22Rv1 (cell line): ENCODE data around the gene SLC6A19.
"Not testable (repeated sequence)": the region's sequence is repeated elsewhere in the genome, so short reads cannot be mapped to it uniquely, and the experiment has no call there.

Experiments
- H3K27ac ChIP-seq: fragments of 450-650 bp; 2 replicates; pipeline ENCODE4 v1.5.1; 2017
- ZFX ChIP-seq: fragments of 450-650 bp; IDR thresholded peaks from 2 replicates; pipeline ENCODE4 v1.6.1; 2017; ENCODE audit warnings: antibody characterized with exemption, borderline replicate concordance
- TF ChIP-seq, protein P1 (sequence below): fragments of 450-650 bp; IDR thresholded peaks from 2 replicates; pipeline ENCODE4 v1.5.1; 2017; ENCODE audit warnings: mild to moderate bottlenecking

The SLC6A19 gene

DNA sequence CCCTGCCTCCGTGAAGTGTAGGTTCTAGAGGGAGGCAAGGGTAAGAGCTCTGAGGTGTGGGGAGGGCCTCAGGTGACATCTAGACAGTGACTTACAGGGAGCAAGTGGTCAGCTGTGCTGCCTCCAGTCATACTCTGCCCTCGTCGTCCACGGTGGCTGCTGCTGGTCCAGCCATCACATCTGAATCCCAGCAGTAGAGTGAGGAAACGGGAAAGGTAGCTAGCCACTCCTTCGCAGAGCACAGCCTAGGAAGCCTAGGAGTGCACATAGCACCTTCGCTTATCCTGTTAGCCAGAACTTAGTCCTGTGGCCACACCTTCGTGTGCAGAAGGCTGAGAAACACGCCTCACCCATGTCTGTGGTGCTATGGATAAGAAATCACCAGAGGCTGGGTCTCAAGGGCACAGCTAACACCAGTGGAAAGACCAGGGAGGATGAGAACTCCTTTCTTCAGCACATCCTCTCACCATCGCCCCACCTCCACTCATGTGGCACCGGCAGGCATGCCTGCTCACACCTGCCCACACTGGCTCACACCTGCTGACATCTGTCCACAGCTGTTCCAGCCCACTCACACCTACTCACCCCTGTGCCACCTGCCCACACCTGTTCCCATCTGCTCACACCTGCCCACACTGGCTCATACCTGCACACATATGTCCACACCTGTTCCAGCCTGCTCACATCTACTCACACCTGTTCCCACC is 44.5 kb upstream of the SLC6A19 start:
- TF ChIP-seq, protein P1, sequence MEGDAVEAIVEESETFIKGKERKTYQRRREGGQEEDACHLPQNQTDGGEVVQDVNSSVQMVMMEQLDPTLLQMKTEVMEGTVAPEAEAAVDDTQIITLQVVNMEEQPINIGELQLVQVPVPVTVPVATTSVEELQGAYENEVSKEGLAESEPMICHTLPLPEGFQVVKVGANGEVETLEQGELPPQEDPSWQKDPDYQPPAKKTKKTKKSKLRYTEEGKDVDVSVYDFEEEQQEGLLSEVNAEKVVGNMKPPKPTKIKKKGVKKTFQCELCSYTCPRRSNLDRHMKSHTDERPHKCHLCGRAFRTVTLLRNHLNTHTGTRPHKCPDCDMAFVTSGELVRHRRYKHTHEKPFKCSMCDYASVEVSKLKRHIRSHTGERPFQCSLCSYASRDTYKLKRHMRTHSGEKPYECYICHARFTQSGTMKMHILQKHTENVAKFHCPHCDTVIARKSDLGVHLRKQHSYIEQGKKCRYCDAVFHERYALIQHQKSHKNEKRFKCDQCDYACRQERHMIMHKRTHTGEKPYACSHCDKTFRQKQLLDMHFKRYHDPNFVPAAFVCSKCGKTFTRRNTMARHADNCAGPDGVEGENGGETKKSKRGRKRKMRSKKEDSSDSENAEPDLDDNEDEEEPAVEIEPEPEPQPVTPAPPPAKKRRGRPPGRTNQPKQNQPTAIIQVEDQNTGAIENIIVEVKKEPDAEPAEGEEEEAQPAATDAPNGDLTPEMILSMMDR, result no peak
- TF ChIP-seq ZFX, result no peak

DNA sequence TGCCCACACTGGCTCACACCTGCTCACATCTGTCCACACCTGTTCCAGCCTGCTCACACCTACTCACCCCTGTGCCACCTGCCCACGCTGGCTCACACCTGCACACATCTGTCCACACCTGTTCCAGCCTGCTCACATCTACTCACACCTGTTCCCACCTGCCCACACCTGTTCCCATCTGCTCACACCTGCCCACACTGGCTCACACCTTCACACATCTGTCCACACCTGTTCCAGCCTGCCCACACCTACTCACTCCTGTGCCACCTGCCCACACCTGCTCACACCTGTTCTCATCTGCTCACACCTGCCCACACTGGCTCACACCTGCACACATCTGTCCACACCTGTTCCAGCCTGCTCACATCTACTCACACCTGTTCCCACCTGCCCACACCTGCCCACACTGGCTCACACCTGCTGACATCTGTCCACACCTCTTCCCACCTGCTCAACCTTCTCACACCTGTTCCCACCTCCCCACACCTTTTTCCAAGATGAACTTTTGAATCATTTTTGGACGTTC is 43.9 kb upstream of the SLC6A19 start:
- H3K27ac ChIP-seq, result not testable (repeated sequence)

More for the DNA sequence above, 44.5 kb upstream of the SLC6A19 start:
- no peak overlapping the region for H3K27ac ChIP-seq

DNA sequence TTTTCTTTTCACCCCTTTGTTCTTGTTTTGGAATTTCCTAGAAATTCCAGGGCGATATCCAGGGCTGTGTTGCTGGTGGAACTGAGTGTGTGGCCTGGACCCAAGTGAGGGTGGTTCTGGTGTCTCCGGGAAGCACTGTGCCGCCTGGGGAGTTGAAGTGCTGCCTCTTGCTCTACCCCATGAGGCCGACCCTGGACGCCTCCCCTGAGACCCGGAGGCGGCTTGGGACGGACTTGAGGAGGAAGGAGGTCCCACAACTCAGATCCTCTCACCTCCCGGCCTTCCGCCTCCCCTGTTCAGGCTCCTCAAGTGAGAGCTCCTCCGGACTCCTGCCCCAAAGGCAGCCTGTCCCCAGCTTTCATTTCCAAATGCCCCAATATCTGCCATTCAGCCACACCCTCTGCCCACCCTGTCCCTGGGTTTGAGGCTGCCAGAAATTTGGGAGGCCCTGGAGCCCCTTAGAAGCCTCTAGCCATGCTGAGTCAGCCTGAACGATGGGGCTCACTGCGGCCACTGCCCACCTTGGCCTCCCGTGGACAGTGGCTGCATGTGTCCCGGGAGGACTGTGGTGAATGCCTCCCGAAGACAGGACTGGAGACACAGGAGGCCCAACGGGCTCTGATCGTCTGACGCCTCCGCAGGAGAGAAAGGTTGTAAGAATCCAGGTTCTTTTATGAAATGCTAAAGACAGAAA is 42.6 kb upstream of the SLC6A19 start:
- TF ChIP-seq, protein P1, result no peak
- TF ChIP-seq ZFX, result no peak
- no peak overlapping the region for H3K27ac ChIP-seq

DNA sequence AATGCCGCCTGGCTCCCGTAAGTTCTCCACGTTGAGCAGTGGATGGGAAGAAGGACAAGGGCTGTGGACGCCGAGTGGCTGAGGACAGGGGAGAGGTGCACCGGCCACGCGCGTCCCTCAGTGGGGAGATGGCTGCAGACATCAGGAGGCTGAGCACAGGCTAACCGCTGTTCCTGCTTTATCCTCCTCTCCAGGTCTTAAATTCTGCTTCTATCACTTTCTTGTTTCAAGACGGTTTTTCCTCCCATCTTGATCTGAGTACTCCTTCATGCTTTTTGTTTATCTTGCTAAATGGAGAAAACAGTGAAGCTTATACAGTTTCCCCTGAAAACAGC is 42.1 kb upstream of the SLC6A19 start:
- TF ChIP-seq, protein P1, result no peak
- no peak for TF ChIP-seq ZFX
- H3K27ac ChIP-seq, result no peak overlapping the region

DNA sequence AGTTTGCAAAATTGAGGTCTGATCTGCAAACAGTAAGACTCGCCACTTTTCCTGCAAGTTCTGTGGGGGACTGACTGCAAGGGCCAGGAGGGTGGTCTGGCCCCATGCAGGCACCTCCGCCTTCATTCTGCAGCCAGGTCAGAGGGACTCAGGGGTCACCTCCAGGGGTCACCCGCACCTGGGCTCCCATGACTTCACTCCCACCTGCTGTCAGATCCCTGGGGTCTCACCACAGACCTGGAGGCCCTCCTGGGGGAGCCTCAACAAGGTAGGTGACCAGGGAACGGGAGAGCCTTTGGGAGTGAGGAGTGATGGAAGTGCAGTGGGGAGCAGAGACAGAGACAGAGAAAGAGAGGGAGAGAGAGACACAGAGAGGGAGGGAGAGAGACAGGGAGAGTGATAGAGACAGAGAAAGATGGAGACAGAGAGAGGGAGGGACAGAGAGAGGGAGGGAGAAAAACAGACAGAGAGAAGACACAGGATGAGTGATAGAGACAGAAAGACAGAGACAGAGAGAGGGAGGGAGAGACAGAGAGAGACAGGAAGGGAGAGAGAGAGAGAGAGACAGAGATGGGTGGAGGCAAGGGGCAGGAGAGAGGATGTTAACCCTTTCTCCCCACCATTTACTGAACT is 41.5 kb upstream of the SLC6A19 start:
- H3K27ac ChIP-seq, result no peak overlapping the region
- TF ChIP-seq, protein P1, result no peak
- no peak for TF ChIP-seq ZFX

DNA sequence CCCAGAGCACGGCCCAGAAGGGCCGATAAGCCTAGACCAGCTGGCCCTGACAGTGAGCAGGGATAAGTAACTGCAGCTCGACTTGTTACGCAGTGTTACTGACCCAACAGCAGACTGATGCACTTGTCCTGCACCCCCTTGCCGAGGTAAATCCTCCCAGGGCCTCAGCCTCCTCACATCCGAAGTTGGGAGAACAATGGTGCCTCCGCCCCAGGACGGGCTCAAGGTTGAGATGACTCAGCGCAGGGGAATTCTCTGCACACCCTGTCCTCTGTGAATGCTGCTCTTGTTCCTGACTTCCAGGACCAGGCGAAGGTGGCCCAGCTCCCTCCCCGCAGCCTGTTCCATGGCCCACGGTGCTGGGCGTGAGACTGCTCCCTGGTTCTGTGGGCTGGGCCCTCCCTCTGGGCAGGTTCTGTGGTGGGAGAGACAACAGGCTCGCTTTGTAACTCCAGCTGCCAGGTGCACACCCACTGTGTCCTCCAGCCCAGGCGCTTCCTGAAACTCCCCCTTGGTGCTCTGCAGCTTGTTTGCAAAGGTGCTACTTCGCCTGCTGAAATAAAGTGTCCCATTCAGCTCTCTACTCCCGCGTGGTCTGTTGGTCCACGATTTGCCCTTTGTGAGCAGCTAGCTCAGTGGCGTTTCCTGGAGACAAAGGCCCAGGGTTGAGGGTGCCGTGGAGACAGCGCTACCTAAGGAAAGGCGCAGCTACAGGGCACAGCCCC is 40.1 kb upstream of the SLC6A19 start:
- H3K27ac ChIP-seq, result no peak overlapping the region
- no peak for TF ChIP-seq ZFX
- TF ChIP-seq, protein P1, result no peak

DNA sequence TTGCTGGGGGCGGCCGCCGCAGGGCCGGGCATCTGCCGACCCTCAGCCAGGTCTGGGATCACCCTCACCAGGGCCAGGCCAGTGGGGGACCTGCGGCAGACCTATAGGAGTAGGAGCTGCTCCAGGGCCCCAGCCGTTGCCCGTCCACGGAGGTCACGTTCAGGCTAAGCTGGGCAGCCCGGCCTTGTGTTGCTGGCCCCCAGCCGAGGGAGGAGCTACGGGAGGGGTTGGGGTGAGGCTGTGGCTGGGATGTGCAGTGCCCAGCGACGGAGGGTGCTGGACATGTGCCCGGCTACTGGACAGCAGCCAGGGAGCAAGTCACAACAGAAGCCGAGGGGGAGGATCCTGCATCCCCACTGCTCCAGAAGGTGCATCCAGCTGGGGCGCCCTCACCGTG is 39.6 kb upstream of the SLC6A19 start:
- TF ChIP-seq ZFX, result no peak
- TF ChIP-seq, protein P1, result no peak
- H3K27ac ChIP-seq, result no peak overlapping the region
